Liver (tissue), 9 donors: ENCODE data around the gene CTNNA1. TPM values are rescaled to one million over a fixed set of nuclear protein-coding genes. Genes with fewer than 3 reads are reported as not detected.

Source experiments
- DNase-seq: peaks from one replicate; pipeline ENCODE4 v3.0.0-alpha.2; 2017; ENCODE audit warnings: low spot score
- H3K27ac ChIP-seq, 2 donors: one replicate each; pipeline ENCODE4 v1.7.0; 2013; ENCODE audit warnings: inconsistent platforms in 2 of 2, low read length in 2 of 2, control low read depth in 1 of 2, low read depth in 1 of 2, mild to moderate bottlenecking in 1 of 2
- H3K27me3 ChIP-seq, 4 donors: one replicate each; pipeline versions ENCODE4 v1.6.1 to v1.7.0; 2013; ENCODE audit warnings: low read length in 3 of 4, inconsistent platforms in 1 of 4, mild to moderate bottlenecking in 1 of 4, moderate library complexity in 1 of 4; ENCODE audit not compliant: control insufficient read depth in 4 of 4, insufficient read depth in 4 of 4
- H3K36me3 ChIP-seq, 4 donors: one replicate each; pipeline versions ENCODE4 v1.6.1 to v1.7.0; 2013; ENCODE audit warnings: low read length in 3 of 4, mild to moderate bottlenecking in 3 of 4, low read depth in 1 of 4, moderate library complexity in 1 of 4; ENCODE audit not compliant: control insufficient read depth in 4 of 4, insufficient read depth in 3 of 4
- H3K4me1 ChIP-seq, 4 donors: one replicate each; pipeline versions ENCODE4 v1.6.1 to v1.7.0; 2013; ENCODE audit warnings: low read length in 3 of 4, mild to moderate bottlenecking in 3 of 4, moderate library complexity in 1 of 4; ENCODE audit not compliant: control insufficient read depth in 4 of 4, insufficient read depth in 4 of 4
- H3K4me3 ChIP-seq, 3 donors: one replicate each; pipeline versions ENCODE4 v1.6.1 to v1.7.0; 2013; ENCODE audit warnings: low read length in 3 of 3, control low read depth in 1 of 3, low read depth in 1 of 3, mild to moderate bottlenecking in 1 of 3
- H3K9ac ChIP-seq, 2 donors: one replicate each; pipeline ENCODE4 v1.7.0; 2013; ENCODE audit warnings: low read length in 2 of 2, mild to moderate bottlenecking in 2 of 2, moderate library complexity in 2 of 2, control low read depth in 1 of 2, low read depth in 1 of 2
- H3K9me3 ChIP-seq, 4 donors: one replicate each; pipeline versions ENCODE4 v1.6.1 to v1.7.0; 2013; ENCODE audit warnings: low read length in 3 of 4; ENCODE audit not compliant: control insufficient read depth in 4 of 4
- CTCF ChIP-seq: fragments of 150-350 bp; IDR thresholded peaks from 2 replicates; pipeline ENCODE4 v1.5.1; 2017; ENCODE audit warnings: improper control_type of control experiment, low read depth, low read length; ENCODE audit not compliant: missing input control
- EGR1 ChIP-seq, 2 donors: IDR thresholded peaks; 2 replicates each; pipeline ENCODE4 v1.6.1; 2016 to 2018; ENCODE audit warnings: antibody characterized with exemption in 2 of 2, low read depth in 2 of 2
- FOXA1 ChIP-seq: IDR thresholded peaks from 2 replicates; pipeline ENCODE4 v1.6.1; 2016; ENCODE audit warnings: antibody characterized with exemption
- FOXA2 ChIP-seq: IDR thresholded peaks from 2 replicates; pipeline ENCODE4 v1.6.1; 2016; ENCODE audit warnings: antibody characterized with exemption
- GABPA ChIP-seq, 2 donors: IDR thresholded peaks in 1 of 2; conservative IDR thresholded peaks in 1 of 2; 2 replicates each; pipeline ENCODE4 v1.6.1; 2016; ENCODE audit warnings: antibody characterized with exemption in 2 of 2, mild to moderate bottlenecking in 1 of 2, moderate library complexity in 1 of 2
- HNF4G ChIP-seq: IDR thresholded peaks from 2 replicates; pipeline ENCODE4 v1.6.1; 2016; ENCODE audit warnings: antibody characterized with exemption
- JUND ChIP-seq, 2 donors: IDR thresholded peaks; 2 replicates each; pipeline ENCODE4 v1.6.1; 2016; ENCODE audit warnings: antibody characterized with exemption in 2 of 2
- MAX ChIP-seq: IDR thresholded peaks from 2 replicates; pipeline ENCODE4 v1.6.1; 2016; ENCODE audit warnings: antibody characterized with exemption
- NR2F2 ChIP-seq: IDR thresholded peaks from 2 replicates; pipeline ENCODE4 v1.6.1; 2016; ENCODE audit warnings: antibody characterized with exemption
- RAD21 ChIP-seq, 2 donors: IDR thresholded peaks; 2 replicates each; pipeline ENCODE4 v1.6.1; 2016; ENCODE audit warnings: antibody characterized with exemption in 2 of 2, mild to moderate bottlenecking in 2 of 2
- REST ChIP-seq: IDR thresholded peaks from 2 replicates; pipeline ENCODE4 v1.6.1; 2016; ENCODE audit warnings: antibody characterized with exemption, mild to moderate bottlenecking
- RXRA ChIP-seq, 2 donors: IDR thresholded peaks; 2 replicates each; pipeline ENCODE4 v1.6.1; 2017 to 2018; ENCODE audit warnings: antibody characterized with exemption in 2 of 2, mild to moderate bottlenecking in 1 of 2
- SP1 ChIP-seq: IDR thresholded peaks from 2 replicates; pipeline ENCODE4 v1.6.1; 2018; ENCODE audit warnings: antibody characterized with exemption, mild to moderate bottlenecking
- TAF1 ChIP-seq: conservative IDR thresholded peaks from 2 replicates; pipeline ENCODE4 v1.6.1; 2016; ENCODE audit warnings: antibody characterized with exemption, mild to moderate bottlenecking
- YY1 ChIP-seq: IDR thresholded peaks from 2 replicates; pipeline ENCODE4 v1.6.1; 2016; ENCODE audit warnings: antibody characterized with exemption, mild to moderate bottlenecking
- ZBTB33 ChIP-seq: IDR thresholded peaks from 2 replicates; pipeline ENCODE4 v1.6.1; 2016; ENCODE audit warnings: antibody characterized with exemption
- WGBS: extraction: QIAGEN DNeasy Blood & Tissue Kit; methylation state at CpG from one replicate; pipeline ENCODE4 v1.1.7; 2013; 5-methylcytosine and 5-hydroxymethylcytosine counted together
- polyA plus RNA-seq, 2 donors: library from polyadenylated mRNA; stranded (reverse) in 1 of 2; unstranded in 1 of 2; fragments of 200-250 nt in 1 of 2; fragments of >200 nt in 1 of 2; fragmentation: Nextera tagmentation in 1 of 2; extraction: Ambion mirVana in 1 of 2; gene quantifications; one replicate each; pipeline versions ENCODE4 v1.2.1 to v1.2.3, GENCODE V29; 2013 to 2015
- total RNA-seq, 2 donors: library from RNA; depleted of rRNA; stranded (reverse); fragments of >200 nt; gene quantifications; one replicate each; pipeline ENCODE4 v1.2.3, GENCODE V29; 2014
- donor health status: healthy.
- donor health status: healthy.
- donor health status: healthy.
- donor health status: healthy.
- donor health status: healthy.

CTNNA1 gene
- total and polyA plus RNA-seq, 4 donors = 39.9 to 150 (median 103) TPM

GRCh38 chr5:138832218-138832617 lies 79.0 kb downstream of the CTNNA1 start:
- WGBS = 73% methylated on average over 2 of the region's 2 CpGs
- peaks cover 0 to 17% (median 15%) of the 10 kb centered on the region in 4 donors for H3K36me3 ChIP-seq
- H3K4me1 ChIP-seq = no peaks in the 10 kb centered on the region
- TF ChIP-seq NR2F2 (no peak), EGR1 (IDR thresholded peaks at IDR 0.05; ENCODE audit: low read depth in 2 of 2) (no peak), RAD21 (IDR thresholded peaks at IDR 0.05) (no peak), SP1 (no peak), TAF1 (no peak), JUND (IDR thresholded peaks at IDR 0.05) (no peak), GABPA (IDR thresholded peaks at IDR 0.05 in 1 of 2, conservative IDR thresholded peaks at IDR 0.05 in 1 of 2) (no peak), RXRA (IDR thresholded peaks at IDR 0.05) (no peak), FOXA1 (no peak), HNF4G (no peak), MAX (no peak), ZBTB33 (no peak), CTCF (no peak), YY1 (no peak)
- H3K4me3 ChIP-seq = no peak overlapping the region
- H3K27me3 ChIP-seq = no peaks in the 10 kb centered on the region
- no peak overlapping the region for H3K27ac ChIP-seq
- DNase-seq = no peak
- H3K9me3 ChIP-seq = no peaks in the 10 kb centered on the region
- no peak overlapping the region for H3K9ac ChIP-seq

- Histone ChIP-seq H3K4me1 (no peaks in the 10 kb centered on the region), H3K36me3 (peaks cover 0 to 9% (median 8%) of the 10 kb centered on the region in 4 donors), H3K9me3 (no peaks in the 10 kb centered on the region), H3K4me3 (no peak overlapping the region), H3K9ac (no peak overlapping the region), H3K27me3 (no peaks in the 10 kb centered on the region), H3K27ac (no peak overlapping the region)
- WGBS = 95% methylated on average over 2 of the region's 2 CpGs
- no peak for DNase-seq
- TF ChIP-seq GABPA (IDR thresholded peaks at IDR 0.05 in 1 of 2, conservative IDR thresholded peaks at IDR 0.05 in 1 of 2) = no peak
- no peak for TF ChIP-seq CTCF
- TF ChIP-seq MAX = no peak
- TF ChIP-seq FOXA2 = no peak
- no peak for TF ChIP-seq REST
- TF ChIP-seq NR2F2 = no peak
- TF ChIP-seq TAF1 = no peak
Measured at GRCh38 chr5:138833080-138833479, 79.9 kb downstream of the CTNNA1 start.
